H1 (cell line): ENCODE measurements around the gene ZNF750. TPM values are rescaled to one million over a fixed set of nuclear protein-coding genes. Genes with fewer than 3 reads are reported as not detected.
A peak's percentile ranks its signal among the peaks of the same experiment; 100 is the strongest.

Experiments used
- CTCF ChIA-PET: fragments of 300-600 bp; sonication (Branson Sonifier 250); formaldehyde crosslinking; loops from one replicate; lab custom pipeline; 2021; ENCODE audit not compliant: partially characterized antibody; lab: Charles Lee
- POLR2A ChIA-PET: fragments of 300-600 bp; sonication (Branson Sonifier 250); formaldehyde crosslinking; loops from one replicate; lab custom pipeline; 2021; ENCODE audit warnings: inconsistent platforms; ENCODE audit not compliant: partially characterized antibody; lab: Charles Lee
- DNase-seq, 2 experiments: peaks; one replicate each; pipeline versions ENCODE4 v3.0.0 to v3.0.0-alpha.2; 2010 to 2022; ENCODE audit warnings: low spot score in 2 of 2, low read depth in 1 of 2, mixed read lengths in 1 of 2
- FAIRE-seq: peaks from 2 replicates; lab custom pipeline; 2011; peaks lifted over from hg19 to GRCh38; lab: Jason Lieb, UNC
- H2AFZ ChIP-seq: 2 replicates; pipeline ENCODE4 v1.8.1; 2012; ENCODE audit warnings: low read length, inconsistent platforms
- H2AK5ac ChIP-seq: 2 replicates; pipeline ENCODE4 v1.6.1; 2013; ENCODE audit warnings: low read depth, low read length
- H2BK120ac ChIP-seq: replicated peaks from 2 replicates; pipeline ENCODE3; 2013; ENCODE audit warnings: low read depth, low read length, inconsistent platforms
- H2BK12ac ChIP-seq: 2 replicates; pipeline ENCODE4 v1.6.1; 2013; ENCODE audit warnings: low read depth, low read length
- H2BK15ac ChIP-seq: 2 replicates; pipeline ENCODE4 v1.6.1; 2013; ENCODE audit warnings: low read length
- H2BK20ac ChIP-seq: 2 replicates; pipeline ENCODE4 v1.6.1; 2013; ENCODE audit warnings: low read length
- H2BK5ac ChIP-seq: 2 replicates; pipeline ENCODE4 v1.6.1; 2013; ENCODE audit warnings: low read depth, low read length
- H3K14ac ChIP-seq: 2 replicates; pipeline ENCODE4 v1.6.1; 2013; ENCODE audit warnings: inconsistent platforms; ENCODE audit not compliant: insufficient read length
- H3K18ac ChIP-seq: 2 replicates; pipeline ENCODE4 v1.6.1; 2013; ENCODE audit warnings: low read length; ENCODE audit errors: extremely low read depth
- H3K23ac ChIP-seq: 2 replicates; pipeline ENCODE4 v1.6.1; 2013; ENCODE audit warnings: inconsistent platforms; ENCODE audit not compliant: insufficient read length
- H3K23me2 ChIP-seq: 2 replicates; pipeline ENCODE4 v1.6.1; 2013; ENCODE audit warnings: low read depth, low read length
- H3K27ac ChIP-seq: 2 replicates; pipeline ENCODE4 v1.6.1; 2011; ENCODE audit warnings: low read depth, low read length, inconsistent platforms
- H3K27me3 ChIP-seq, 4 experiments: replicated peaks in 1 of 4; 1 replicate in 1 of 4; 2 replicates in 3 of 4; pipeline versions ENCODE4 v1.6.1 to v1.8.1; 2011 to 2013; ENCODE audit warnings: low read length in 3 of 4, mild to moderate bottlenecking in 3 of 4, inconsistent platforms in 2 of 4, mixed read lengths in 2 of 4, moderate library complexity in 1 of 4; ENCODE audit not compliant: control insufficient read depth in 3 of 4, insufficient read depth in 3 of 4; ENCODE audit errors: extremely low read depth in 1 of 4
- H3K36me3 ChIP-seq, 4 experiments: 2 replicates each; pipeline versions ENCODE4 v1.6.1 to v1.8.1; 2011 to 2013; ENCODE audit warnings: mild to moderate bottlenecking in 4 of 4, low read length in 3 of 4, moderate library complexity in 2 of 4, control low read depth in 1 of 4, inconsistent platforms in 1 of 4; ENCODE audit not compliant: insufficient read depth in 4 of 4, control insufficient read depth in 2 of 4
- H3K4ac ChIP-seq: replicated peaks from 2 replicates; pipeline ENCODE3; 2013; ENCODE audit warnings: low read length, low read depth, mixed read lengths, inconsistent platforms; ENCODE audit not compliant: insufficient read length
- H3K4me1 ChIP-seq, 4 experiments: replicated peaks in 1 of 4; 1 replicate in 1 of 4; 2 replicates in 3 of 4; pipeline versions ENCODE4 v1.6.1 to v1.8.1; 2011 to 2013; ENCODE audit warnings: low read length in 3 of 4, inconsistent platforms in 2 of 4, mixed read lengths in 1 of 4; ENCODE audit not compliant: insufficient read depth in 4 of 4, control insufficient read depth in 3 of 4
- H3K4me2 ChIP-seq, 2 experiments: 2 replicates each; pipeline versions ENCODE4 v1.6.1 to v1.8.1; 2011 to 2013; ENCODE audit warnings: low read depth in 2 of 2, low read length in 2 of 2, control low read depth in 1 of 2, inconsistent platforms in 1 of 2, mild to moderate bottlenecking in 1 of 2; ENCODE audit not compliant: insufficient read depth in 1 of 2
- H3K4me3 ChIP-seq, 4 experiments: fragments of 200-600, 300-600 bp in 1 of 4; sonication (generic), shearing (Covaris generic), sonication (Bioruptor Twin) in 1 of 4; 2 replicates each; pipeline versions ENCODE4 v1.5.1 to v1.8.1; 2011 to 2016; ENCODE audit warnings: low read length in 4 of 4, low read depth in 3 of 4, control low read depth in 2 of 4, inconsistent platforms in 2 of 4, mild to moderate bottlenecking in 2 of 4, mixed read lengths in 1 of 4, moderate library complexity in 1 of 4; ENCODE audit not compliant: insufficient read depth in 2 of 4; ENCODE audit errors: extremely low read depth in 1 of 4
- H3K56ac ChIP-seq: replicated peaks from 2 replicates; pipeline ENCODE3; 2013; ENCODE audit warnings: low read depth, mild to moderate bottlenecking, mixed read lengths, low read length, inconsistent platforms; ENCODE audit not compliant: insufficient read length
- H3K79me1 ChIP-seq: 2 replicates; pipeline ENCODE4 v1.6.1; 2013; ENCODE audit warnings: low read depth, low read length, control low read depth
- H3K79me2 ChIP-seq, 2 experiments: 2 replicates each; pipeline versions ENCODE4 v1.6.1 to v1.8.1; 2012 to 2013; ENCODE audit warnings: low read length in 2 of 2, mild to moderate bottlenecking in 2 of 2, inconsistent platforms in 1 of 2; ENCODE audit not compliant: insufficient read depth in 2 of 2, control insufficient read depth in 1 of 2
- H3K9ac ChIP-seq, 4 experiments: replicated peaks in 1 of 4; 1 replicate in 1 of 4; 2 replicates in 3 of 4; pipeline versions ENCODE4 v1.6.1 to v1.8.1; 2011 to 2013; ENCODE audit warnings: low read depth in 3 of 4, low read length in 3 of 4, control low read depth in 2 of 4, mild to moderate bottlenecking in 2 of 4, moderate library complexity in 2 of 4, inconsistent platforms in 1 of 4; ENCODE audit errors: extremely low read depth in 1 of 4
- H3K9me3 ChIP-seq, 2 experiments: 2 replicates each; pipeline versions ENCODE4 v1.6.1 to v1.8.1; 2012 to 2013; ENCODE audit warnings: mild to moderate bottlenecking in 2 of 2, moderate library complexity in 2 of 2, control low read depth in 1 of 2, inconsistent platforms in 1 of 2, low read depth in 1 of 2, low read length in 1 of 2, mixed read lengths in 1 of 2; ENCODE audit not compliant: insufficient read depth in 2 of 2
- H4K20me1 ChIP-seq, 2 experiments: replicated peaks in 1 of 2; 2 replicates each; pipeline versions ENCODE3 to v1.8.1; 2011 to 2013; ENCODE audit warnings: inconsistent platforms in 2 of 2, low read length in 2 of 2, mild to moderate bottlenecking in 1 of 2; ENCODE audit not compliant: insufficient read depth in 2 of 2, control insufficient read depth in 1 of 2
- H4K5ac ChIP-seq: 2 replicates; pipeline ENCODE4 v1.6.1; 2013; ENCODE audit warnings: low read length, low read depth, mixed read lengths, inconsistent platforms; ENCODE audit not compliant: insufficient read length
- H4K8ac ChIP-seq: 2 replicates; pipeline ENCODE4 v1.8.0; 2013; ENCODE audit warnings: mild to moderate bottlenecking, moderate library complexity, low read length, inconsistent platforms; ENCODE audit not compliant: insufficient read depth; ENCODE audit errors: extremely low read depth
- H4K91ac ChIP-seq: replicated peaks from 2 replicates; pipeline ENCODE3; 2013; ENCODE audit warnings: low read length, mixed read lengths, inconsistent platforms; ENCODE audit not compliant: insufficient read length
- BACH1 ChIP-seq: IDR thresholded peaks from 2 replicates; pipeline ENCODE4 v1.6.1; 2012; ENCODE audit warnings: low read length, improper control_type of control experiment
- CBX5 ChIP-seq: fragments of 300-800, 300-1000 bp; sonication (generic); IDR thresholded peaks from 2 replicates; pipeline ENCODE4 v1.7.1; 2016; ENCODE audit warnings: antibody characterized with exemption, low read length, low read depth
- CEBPB ChIP-seq: IDR thresholded peaks from 2 replicates; pipeline ENCODE4 v1.6.1; 2012; ENCODE audit warnings: low read depth, low read length
- E2F6 ChIP-seq: IDR thresholded peaks from 2 replicates; pipeline ENCODE4 v1.6.1; 2012; ENCODE audit warnings: inconsistent platforms
- FOSL1 ChIP-seq: IDR thresholded peaks from 2 replicates; pipeline ENCODE4 v1.6.1; 2011; ENCODE audit warnings: mild to moderate bottlenecking, low read depth, low read length, moderate library complexity; ENCODE audit not compliant: insufficient read depth
- HDAC2 ChIP-seq, 2 experiments: fragments of 300-600 bp in 1 of 2; sonication (generic) in 1 of 2; IDR thresholded peaks; 2 replicates each; pipeline ENCODE4 v1.6.1; 2011 to 2012; ENCODE audit warnings: low read depth in 2 of 2, low read length in 2 of 2, mild to moderate bottlenecking in 2 of 2, moderate library complexity in 2 of 2, borderline replicate concordance in 1 of 2, inconsistent platforms in 1 of 2
- HDAC6 ChIP-seq: IDR thresholded peaks from one replicate; pipeline ENCODE4 v1.7.1; 2012; ENCODE audit warnings: low read depth, mild to moderate bottlenecking, inconsistent platforms, low read length, moderate library complexity
- POLR2AphosphoS5 ChIP-seq: IDR thresholded peaks from 2 replicates; pipeline ENCODE4 v1.6.1; 2011; ENCODE audit warnings: low read depth, low read length
- RAD21 ChIP-seq, 2 experiments: IDR thresholded peaks in 1 of 2; conservative IDR thresholded peaks in 1 of 2; 2 replicates each; pipeline ENCODE4 v1.6.1; 2011; ENCODE audit warnings: low read depth in 2 of 2, low read length in 2 of 2, improper control_type of control experiment in 1 of 2, inconsistent platforms in 1 of 2, mild to moderate bottlenecking in 1 of 2, moderate library complexity in 1 of 2
- TCF12 ChIP-seq: IDR thresholded peaks from 2 replicates; pipeline ENCODE4 v1.6.1; 2011; ENCODE audit warnings: low read depth, mild to moderate bottlenecking, low read length
- ZNF274 ChIP-seq: IDR thresholded peaks from 2 replicates; pipeline ENCODE4 v1.7.0; 2012; ENCODE audit warnings: low read length, borderline replicate concordance; ENCODE audit errors: extremely low read depth
- WGBS, 2 experiments: shearing (Covaris generic) in 1 of 2; methylation state at CpG; one replicate each; pipeline versions ENCODE4 v1.1.6 to v1.1.7; 2013 to 2015; ENCODE audit warnings: low lambda C conversion rate in 2 of 2, mixed read lengths in 2 of 2, inconsistent platforms in 1 of 2, low coverage in 1 of 2, missing lambda C conversion rate in 1 of 2; ENCODE audit not compliant: insufficient replicate concordance in 2 of 2, insufficient coverage in 1 of 2, insufficient read length in 1 of 2; ENCODE audit errors: extremely low coverage in 1 of 2, missing lambda C conversion rate in 1 of 2; 5-methylcytosine and 5-hydroxymethylcytosine counted together
- polyA plus RNA-seq, 7 experiments: library from polyadenylated mRNA; depleted of rRNA in 3 of 7; stranded (reverse) in 5 of 7; unstranded in 2 of 7; fragments of >200 nt in 5 of 7; fragments of 200-250 nt in 2 of 7; gene quantifications; 1 replicate in 5 of 7; 2 replicates in 1 of 7; 4 replicates in 1 of 7; pipeline versions ENCODE4 v1.2.1 to v1.2.3, GENCODE V29; 2011 to 2013; ENCODE audit warnings: missing spikeins in 2 of 7, mixed read lengths in 2 of 7
- total RNA-seq: library from RNA; stranded (reverse); fragmentation: NEBNext Ultra II Directional; extraction: Animal tissue kit (Norgen Biotek cat#: 25700); gene quantifications from 2 replicates; pipeline ENCODE4 v1.2.1, GENCODE V29; 2021
- TF ChIP-seq, protein P1 (sequence below): IDR thresholded peaks from 2 replicates; pipeline ENCODE4 v1.6.1; 2011; ENCODE audit warnings: low read length, improper control_type of control experiment

Gene ZNF750
- total and polyA plus RNA-seq, 2 of the 8 experiments (the other 6 are each of a cell fraction or from before 2014, with no cell fraction given) = not detected

DNA sequence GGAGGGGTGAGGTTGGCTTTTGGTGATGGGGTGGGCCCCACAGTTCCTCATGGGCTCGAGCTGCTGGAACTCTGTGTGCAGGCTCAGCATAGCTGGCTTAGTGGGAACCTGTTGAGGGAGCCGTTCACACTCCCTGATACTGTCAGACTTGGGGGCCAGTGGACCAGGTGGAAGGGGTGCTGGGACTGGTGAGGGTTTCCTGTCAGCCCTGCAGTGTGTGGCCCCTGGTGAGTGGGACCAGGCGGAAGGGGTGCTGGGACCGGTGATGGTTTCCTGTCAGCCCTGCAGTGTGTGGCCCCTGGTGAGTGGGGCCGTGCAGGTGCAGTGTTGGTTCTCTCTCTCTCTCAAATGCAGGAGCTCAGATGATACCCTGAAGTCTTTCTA lies 45.1 kb upstream of the ZNF750 start:
- no peak for TF ChIP-seq BACH1
- no peak for TF ChIP-seq FOSL1
- no peak for TF ChIP-seq ZNF274
- TF ChIP-seq E2F6 = no peak
- TF ChIP-seq, protein P1, sequence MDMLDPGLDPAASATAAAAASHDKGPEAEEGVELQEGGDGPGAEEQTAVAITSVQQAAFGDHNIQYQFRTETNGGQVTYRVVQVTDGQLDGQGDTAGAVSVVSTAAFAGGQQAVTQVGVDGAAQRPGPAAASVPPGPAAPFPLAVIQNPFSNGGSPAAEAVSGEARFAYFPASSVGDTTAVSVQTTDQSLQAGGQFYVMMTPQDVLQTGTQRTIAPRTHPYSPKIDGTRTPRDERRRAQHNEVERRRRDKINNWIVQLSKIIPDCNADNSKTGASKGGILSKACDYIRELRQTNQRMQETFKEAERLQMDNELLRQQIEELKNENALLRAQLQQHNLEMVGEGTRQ = no peak
- TF ChIP-seq RAD21 (IDR thresholded peaks at IDR 0.05 in 1 of 2, conservative IDR thresholded peaks at IDR 0.05 in 1 of 2; ENCODE audit: low read depth in 2 of 2, low read length in 2 of 2) = no peak
- no peak for TF ChIP-seq POLR2AphosphoS5
- no peak for TF ChIP-seq HDAC2 (IDR thresholded peaks at IDR 0.05; ENCODE audit: borderline replicate concordance in 1 of 2, low read depth in 2 of 2, low read length in 2 of 2)
- TF ChIP-seq TCF12 = no peak
- TF ChIP-seq HDAC6 = no peak
- no peak for TF ChIP-seq CEBPB
- no peak for TF ChIP-seq CBX5
- H3K27me3 ChIP-seq = no peaks in the 10 kb centered on the region
- no peak overlapping the region for H2BK20ac ChIP-seq
- H4K8ac ChIP-seq = no peak overlapping the region
- no peak overlapping the region for H3K4me2 ChIP-seq
- H2BK120ac ChIP-seq = no peak overlapping the region
- H3K4me1 ChIP-seq = peaks cover 8 to 17% (median 11%) of the 10 kb centered on the region in 4 experiments; a peak in 6 of 7 replicates
- no peak overlapping the region for H3K4ac ChIP-seq
- no peak overlapping the region for H4K5ac ChIP-seq
- no peak overlapping the region for H3K4me3 ChIP-seq
- H2BK12ac ChIP-seq = no peak overlapping the region
- CTCF ChIA-PET = interaction anchor here (0.7 to 2.4 kb wide), 14 partner anchors 8 to 144 kb away, joined by 3 to 9 read pairs (median 3); no protein-coding TSS in a partner anchor
- H3K14ac ChIP-seq = no peak overlapping the region
- H3K9me3 ChIP-seq = no peaks in the 10 kb centered on the region
- H3K23ac ChIP-seq = no peak overlapping the region
- no peak overlapping the region for H3K9ac ChIP-seq
- H2BK15ac ChIP-seq = no peak overlapping the region
- H2AK5ac ChIP-seq = no peak overlapping the region
- no peak for FAIRE-seq
- peaks cover 0 to 12% of the 10 kb centered on the region in 2 experiments for H4K20me1 ChIP-seq
- H3K56ac ChIP-seq = no peak overlapping the region
- peaks cover 0 to 17% of the 10 kb centered on the region in 2 experiments; a peak in 1 of 4 replicates for H3K79me2 ChIP-seq
- no peak overlapping the region for H2AFZ ChIP-seq
- no peaks in the 10 kb centered on the region; a peak in 2 of 8 replicates for H3K36me3 ChIP-seq
- POLR2A ChIA-PET = no interaction called here
- no peak overlapping the region for H3K27ac ChIP-seq
- 85% methylated on average over 5 of the region's 5 CpGs; no CpG with 5 or more reads in 1 of the 2 experiments for WGBS, 2 experiments
- no peaks in the 10 kb centered on the region for H3K23me2 ChIP-seq
- H2BK5ac ChIP-seq = peak overlapping the region; percentile 28; the same call in 1 of the 2 replicates
- H4K91ac ChIP-seq = no peak overlapping the region
- H3K18ac ChIP-seq = no peak overlapping the region
- DNase-seq = no peak
- H3K79me1 ChIP-seq = peaks cover 16% of the 10 kb centered on the region
